ENCODE data around the gene CST7. TPM values are rescaled to one million over a fixed set of nuclear protein-coding genes. Genes with fewer than 3 reads are reported as not detected.

Gene CST7
- total RNA-seq, 6 experiments from 2014 or later: 1.1 to 4.6 (median 1.5) TPM

- intact Hi-C loops (cut with DNase I): no loop called here
- H3K4me1 ChIP-seq: peaks cover 0 to 80% (median 23%) of the 10 kb centered on the region in 4 donors
- H3K36me3 ChIP-seq: peaks cover 0 to 11% (median under 1%) of the 10 kb centered on the region in 4 donors
- TF ChIP-seq CTCF (IDR thresholded peaks at IDR 0.05) (no peak), POLR2A (IDR thresholded peaks at IDR 0.05) (no peak)
- H3K27me3 ChIP-seq: no peaks in the 10 kb centered on the region
- no peak overlapping the region for H3K4me3 ChIP-seq
- ATAC-seq (no peak), DNase-seq (peak in 1 of 3 donors; percentile 50)
- WGBS (ENCODE audit: insufficient coverage, low coverage, low lambda C conversion rate, missing lambda C conversion rate): 44% methylated on average over 4 of the region's 6 CpGs
- peak overlapping the region in 2 of 3 donors; percentile 48 to 90 for H3K27ac ChIP-seq
- no peaks in the 10 kb centered on the region for H3K9me3 ChIP-seq
These were observed 36.7 kb downstream of the CST7 start for GRCh38 chr20:24985802-24986201.

GRCh38 chr20:24986436-24987015 lies 37.5 kb downstream of the CST7 start:
- ATAC-seq: peak in 1 of 4 donors; percentile 1
- TF ChIP-seq CTCF (IDR thresholded peaks at IDR 0.05) (no peak), POLR2A (IDR thresholded peaks at IDR 0.05) (no peak)
- Histone ChIP-seq H3K4me3 (no peak overlapping the region), H3K27me3 (no peaks in the 10 kb centered on the region), H3K4me1 (peaks cover 0 to 84% (median 23%) of the 10 kb centered on the region in 4 donors), H3K9me3 (no peaks in the 10 kb centered on the region), H3K36me3 (peaks cover 0 to 6% (median under 1%) of the 10 kb centered on the region in 4 donors), H3K27ac (peak overlapping the region in 2 of 3 donors; percentile 48 to 90)
- WGBS (ENCODE audit: insufficient coverage, low coverage, low lambda C conversion rate, missing lambda C conversion rate): 10% methylated on average over 2 of the region's 7 CpGs
- peak in 1 of 3 donors; percentile 49 for DNase-seq
- intact Hi-C loops (cut with DNase I): no loop called here

- WGBS (ENCODE audit: insufficient coverage, low coverage, low lambda C conversion rate, missing lambda C conversion rate): 24% methylated on average over 2 of the region's 2 CpGs
These were observed 38.2 kb downstream of the CST7 start for GRCh38 chr20:24987244-24987643.

More at GRCh38 chr20:24987244-24987643, 38.2 kb downstream of the CST7 start:
- peak overlapping the region in 1 of 3 donors; percentile 40 for H3K4me3 ChIP-seq
- peak overlapping the region in 2 of 3 donors; percentile 71 to 90 for H3K27ac ChIP-seq
- H3K36me3 ChIP-seq: peaks cover 0 to 6% (median under 1%) of the 10 kb centered on the region in 4 donors
- DNase-seq: peak in 1 of 3 donors; percentile 48
- no peak for TF ChIP-seq CTCF (IDR thresholded peaks at IDR 0.05)
- no peak for TF ChIP-seq POLR2A (IDR thresholded peaks at IDR 0.05)
- peaks cover 0 to 83% (median 23%) of the 10 kb centered on the region in 4 donors for H3K4me1 ChIP-seq
- no peaks in the 10 kb centered on the region for H3K27me3 ChIP-seq
- intact Hi-C loops (cut with DNase I): no loop called here
- ATAC-seq: peak; percentile 25 to 48 (median 32)
- no peaks in the 10 kb centered on the region for H3K9me3 ChIP-seq

All from right lobe of liver (tissue), 6 donors.